Left renal pelvis (tissue), 4 donors: ENCODE results near the gene NDST1. TPM values are rescaled to one million over a fixed set of nuclear protein-coding genes. Genes with fewer than 3 reads are reported as not detected.

Experiments used
- DNase-seq, 4 donors: peaks; one replicate each; pipeline ENCODE4 v3.0.0-alpha.2; 2013; ENCODE audit warnings: low read depth in 4 of 4, low spot score in 3 of 4
- polyA plus RNA-seq, 4 donors: library from polyadenylated mRNA; unstranded; fragments of 120-200 nt; gene quantifications; one replicate each; pipeline ENCODE4 v1.2.1, GENCODE V29; 2013; ENCODE audit not compliant: insufficient read length in 4 of 4

NDST1 gene
- polyA plus RNA-seq, 4 donors, result 51.8 to 70.0 (median 52.9) TPM

DNA sequence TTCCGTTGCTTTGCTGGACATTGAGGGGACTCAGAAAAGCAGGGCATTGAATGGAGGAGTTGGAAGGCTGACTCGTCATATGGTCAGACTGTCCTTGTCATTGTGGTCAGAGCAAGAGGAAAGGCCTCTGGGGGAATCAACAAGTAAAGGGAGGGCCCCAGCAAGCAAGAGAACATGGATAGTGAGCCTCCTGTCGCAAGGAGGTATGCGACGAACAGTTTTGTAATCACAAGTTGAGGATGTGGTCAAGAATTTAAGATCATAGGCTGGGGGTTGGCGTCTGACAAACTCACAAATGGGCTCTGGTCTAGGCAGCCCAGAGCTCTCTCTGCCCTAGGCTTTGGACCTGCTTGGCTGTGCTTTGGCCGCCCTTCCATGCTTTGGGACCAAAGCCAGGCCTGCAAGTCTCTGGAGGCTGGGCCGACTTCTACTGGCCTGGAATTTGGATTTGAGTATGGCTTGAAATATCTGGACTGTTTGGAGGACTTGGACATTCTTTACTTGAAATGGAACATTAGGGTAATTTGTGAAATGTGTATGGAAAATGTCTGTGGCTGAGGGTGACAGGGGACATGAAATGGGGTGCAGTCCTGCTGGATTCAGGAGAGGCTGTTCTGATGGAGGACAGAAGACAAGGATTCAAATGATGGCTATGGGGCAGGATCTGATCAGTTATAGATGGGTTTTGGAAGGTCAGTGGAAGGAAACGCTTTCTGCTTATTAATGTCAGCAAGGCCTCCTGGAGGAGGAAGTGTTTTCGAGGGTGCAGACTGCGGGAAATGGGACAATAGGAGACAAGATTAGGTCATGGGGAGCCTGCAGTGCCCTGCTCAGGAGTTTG is 19.2 kb upstream of the NDST1 start:
- no peak for DNase-seq

DNA sequence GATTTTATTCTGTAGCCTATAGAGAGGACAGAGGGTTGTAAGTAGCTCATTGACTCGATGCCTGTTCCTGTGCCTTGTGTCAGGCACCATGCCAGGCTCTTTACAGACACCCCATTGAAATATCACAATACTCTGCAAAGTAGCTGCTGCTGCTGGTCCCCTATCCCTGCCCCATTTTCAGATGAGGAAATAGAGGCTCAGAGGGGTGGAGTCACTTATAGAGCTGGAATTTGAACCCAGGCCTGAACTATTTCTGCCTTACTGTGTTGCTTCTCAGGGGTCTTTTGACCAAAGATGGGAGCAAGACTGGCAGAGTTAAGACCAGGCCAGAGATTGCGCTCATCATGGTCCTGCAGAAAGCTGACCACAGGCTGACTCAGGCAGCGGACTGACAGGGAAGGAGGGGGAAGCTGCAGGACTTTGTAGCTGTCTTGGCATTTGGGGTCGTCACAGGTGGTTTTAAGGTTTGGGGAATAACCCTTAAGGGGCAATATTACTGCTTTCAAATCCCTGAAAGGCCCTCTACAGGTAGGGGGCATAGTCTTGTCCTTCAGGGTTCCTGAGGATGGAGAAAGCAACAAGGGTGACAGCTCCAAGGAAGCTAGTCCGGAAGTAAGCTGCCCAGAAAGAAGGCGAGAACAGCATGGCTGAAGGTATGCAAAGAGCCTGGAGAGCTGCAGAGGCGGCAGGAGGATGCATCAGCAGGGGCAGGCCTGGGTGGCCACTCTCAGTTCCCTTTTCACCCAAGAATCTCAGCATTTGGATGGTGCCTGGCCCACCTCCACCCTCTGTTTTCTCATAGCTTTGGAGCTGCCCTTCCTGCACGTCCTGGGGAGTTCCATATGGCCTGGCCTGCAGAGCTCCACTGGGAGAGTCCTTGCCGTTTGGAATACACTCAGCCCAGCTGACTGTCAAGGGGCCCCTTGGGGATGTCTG is 18.3 kb upstream of the NDST1 start:
- DNase-seq, result no peak

GRCh38 chr5:150490296-150490669 is 17.6 kb upstream of the NDST1 start:
- DNase-seq, result no peak

DNA sequence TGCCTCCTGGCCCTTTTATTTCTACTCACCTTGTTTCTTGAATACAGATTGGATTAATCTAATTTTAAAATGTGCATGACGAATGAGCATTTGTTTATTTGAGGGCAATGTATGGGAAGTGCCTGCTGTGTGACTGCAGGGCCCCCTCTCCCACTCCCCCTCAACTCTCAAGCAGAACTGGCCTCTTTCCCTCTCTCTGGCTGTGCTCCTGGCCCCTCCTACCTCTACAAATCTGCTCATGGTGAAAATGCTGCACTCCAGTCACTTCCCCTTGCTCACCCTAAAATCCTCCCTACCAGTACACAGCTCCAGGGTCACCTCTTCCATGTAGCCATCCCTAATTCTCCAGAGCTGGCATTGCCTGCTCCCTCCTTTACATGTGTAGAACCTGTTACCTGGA is 17.2 kb upstream of the NDST1 start:
- no peak for DNase-seq

- DNase-seq, result no peak
Observed at GRCh38 chr5:150491876-150492275, 16.1 kb upstream of the NDST1 start.

- DNase-seq, result no peak
Observed at GRCh38 chr5:150492621-150493020, 15.3 kb upstream of the NDST1 start.

GRCh38 chr5:150496098-150496497 is 11.8 kb upstream of the NDST1 start:
- no peak for DNase-seq

- DNase-seq, result no peak
Observed at GRCh38 chr5:150496534-150496933, 11.4 kb upstream of the NDST1 start.

- peak in 1 of 4 donors; percentile 50 for DNase-seq
Observed at GRCh38 chr5:150497274-150497988, 10.5 kb upstream of the NDST1 start.

- DNase-seq, result no peak
Observed at GRCh38 chr5:150497989-150498317, 10.0 kb upstream of the NDST1 start.

- DNase-seq, result no peak
Observed at GRCh38 chr5:150498501-150498900, 9.4 kb upstream of the NDST1 start.

DNA sequence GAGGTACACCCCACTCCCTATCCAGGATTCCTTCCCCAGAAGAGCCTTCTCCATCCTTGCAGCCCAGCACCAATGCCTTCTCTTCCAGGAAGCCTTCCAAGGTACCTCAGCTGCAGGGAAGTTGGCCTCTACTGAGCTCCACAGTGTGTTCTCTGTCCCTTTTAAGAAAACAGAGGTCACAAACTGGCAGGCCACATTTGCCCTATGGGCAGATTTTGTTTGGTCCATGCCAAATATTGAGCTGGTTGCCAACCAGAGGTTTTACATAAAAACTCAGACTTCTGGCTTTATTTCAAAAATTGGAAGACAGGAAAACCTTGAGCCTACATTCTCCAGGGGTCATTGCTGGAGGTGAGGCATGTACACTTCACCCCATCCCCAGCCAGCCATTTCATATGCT is 9.0 kb upstream of the NDST1 start:
- no peak for DNase-seq

DNA sequence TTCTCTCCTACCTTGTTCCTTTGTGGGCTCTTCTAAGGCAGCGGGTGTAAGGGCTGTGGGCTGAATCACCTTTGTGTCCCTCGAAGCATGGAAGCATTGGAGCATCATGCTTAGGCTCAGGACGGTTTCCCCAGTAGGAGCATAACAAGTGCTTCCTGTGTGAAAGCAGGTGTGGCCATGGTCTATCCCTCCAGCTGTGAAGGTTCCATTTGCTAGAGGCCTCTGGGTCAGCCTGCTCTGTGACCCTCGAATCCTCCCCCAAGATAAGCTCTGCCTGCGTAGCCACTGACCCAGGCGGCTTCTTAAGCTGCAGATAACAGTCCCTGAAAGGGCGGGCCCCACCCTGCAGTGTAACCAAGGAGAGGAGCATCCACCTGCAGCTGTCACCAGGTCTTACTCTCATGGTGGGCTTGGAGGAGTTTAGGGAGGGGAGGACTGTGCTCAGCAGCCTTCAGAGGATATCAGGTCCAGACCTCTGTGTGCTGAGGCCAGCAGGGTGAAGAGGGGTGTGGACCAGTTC is 8.4 kb upstream of the NDST1 start:
- DNase-seq, result no peak

GRCh38 chr5:150500328-150500841 is 7.5 kb upstream of the NDST1 start:
- DNase-seq, result no peak

GRCh38 chr5:150500905-150501304 is 7.0 kb upstream of the NDST1 start:
- DNase-seq, result no peak

DNA sequence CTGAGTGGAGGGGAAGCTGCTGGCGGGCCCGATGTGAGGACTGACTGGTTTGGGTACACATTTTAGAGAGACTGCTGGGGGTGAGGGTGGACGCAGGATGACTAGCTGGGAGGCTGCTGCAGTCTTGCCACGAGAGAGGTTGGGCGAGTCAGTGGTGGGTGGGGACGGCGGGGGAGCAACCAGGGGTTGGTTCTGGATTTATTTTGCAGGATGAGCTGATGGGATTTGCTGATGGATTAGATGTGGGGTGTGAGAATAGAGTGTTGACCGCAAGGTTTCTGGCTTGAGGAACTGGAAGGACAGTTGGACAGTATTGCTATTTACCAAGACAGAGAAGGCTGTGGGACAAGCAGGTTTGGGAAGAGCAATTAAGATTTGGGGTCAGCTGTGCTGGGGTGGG is 5.8 kb upstream of the NDST1 start:
- DNase-seq, result no peak

DNA sequence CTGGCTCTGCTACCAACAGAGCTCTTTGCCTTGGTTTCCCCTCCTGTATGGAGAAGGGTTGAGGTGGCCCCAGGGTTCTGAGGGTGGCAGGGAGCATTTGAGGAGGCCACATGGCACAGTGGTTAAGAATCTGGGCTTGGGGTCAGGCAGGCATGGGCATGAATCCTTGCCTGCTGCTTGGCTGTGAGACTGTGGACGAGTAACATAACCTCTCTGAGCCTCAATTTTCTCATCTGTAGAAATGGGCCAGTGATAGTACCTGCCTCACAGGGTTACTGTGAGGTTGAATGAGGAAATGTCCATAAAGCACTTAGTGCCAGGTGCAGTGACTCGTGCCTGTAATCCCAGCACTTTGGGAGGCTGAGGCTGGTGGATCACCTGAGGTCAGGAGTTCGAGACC is 5.1 kb upstream of the NDST1 start:
- DNase-seq, result no peak

- DNase-seq, result no peak
Observed at GRCh38 chr5:150503386-150503785, 4.5 kb upstream of the NDST1 start.

GRCh38 chr5:150503977-150504620 is 3.8 kb upstream of the NDST1 start:
- no peak for DNase-seq

DNA sequence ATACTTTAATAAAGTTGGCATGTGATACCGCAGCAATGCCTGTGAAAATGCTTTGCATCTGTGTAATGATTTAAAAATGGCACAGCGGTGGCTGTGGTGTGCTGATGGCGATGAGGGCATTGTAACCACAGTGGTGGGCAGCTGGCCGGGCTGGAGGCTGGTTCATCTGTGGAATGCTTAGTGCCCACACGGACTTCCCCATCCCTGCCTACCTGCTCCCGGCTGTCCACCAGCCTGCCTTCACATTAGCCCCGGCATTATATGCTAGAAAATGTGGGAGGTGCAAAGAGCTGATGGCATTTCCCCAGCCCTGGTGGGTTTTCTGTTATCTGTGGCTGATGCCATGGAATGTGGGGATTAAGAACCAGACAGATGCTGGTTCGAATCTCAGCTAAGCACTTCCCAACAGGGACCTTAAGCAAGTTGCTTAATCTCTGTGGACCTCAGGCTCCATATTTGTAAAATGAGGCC is 2.9 kb upstream of the NDST1 start:
- DNase-seq, result no peak
